BE2C (cell line): ENCODE measurements around the gene HMX1.

ENCODE experiments used
- DNase-seq: peaks from one replicate; pipeline ENCODE4 v3.0.0-alpha.2; 2020
- H3K27me3 ChIP-seq: fragments of 250-450 bp; sonication (Bioruptor Pico); 2 replicates; pipeline ENCODE4 v1.5.1; 2020; ENCODE audit warnings: mild to moderate bottlenecking
- H3K36me3 ChIP-seq: fragments of 250-450 bp; sonication (Bioruptor Pico); 2 replicates; pipeline ENCODE4 v1.5.1; 2020; ENCODE audit warnings: mild to moderate bottlenecking
- H3K4me1 ChIP-seq: fragments of 250-450 bp; sonication (Bioruptor Pico); 2 replicates; pipeline ENCODE4 v1.5.1; 2020
- H3K4me3 ChIP-seq: 2 replicates; pipeline ENCODE4 v1.5.1; 2011; ENCODE audit warnings: low read depth, low read length
- H3K9me3 ChIP-seq: fragments of 250-450 bp; sonication (Bioruptor Pico); 2 replicates; pipeline ENCODE4 v1.5.1; 2020
- TF ChIP-seq, protein P1 (sequence below): IDR thresholded peaks from 2 replicates; pipeline ENCODE4 v1.5.1; 2012; ENCODE audit warnings: mild to moderate bottlenecking, low read depth, low read length

Gene HMX1

GRCh38 chr4:8846046-8846720 is 25.5 kb downstream of the HMX1 start:
- Histone ChIP-seq H3K9me3 (no peaks in the 10 kb centered on the region), H3K4me3 (no peak overlapping the region), H3K36me3 (no peaks in the 10 kb centered on the region; the same call in 1 of the 2 replicates), H3K4me1 (peaks cover 4% of the 10 kb centered on the region; the same call in 1 of the 2 replicates), H3K27me3 (no peaks in the 10 kb centered on the region)
- TF ChIP-seq, protein P1, sequence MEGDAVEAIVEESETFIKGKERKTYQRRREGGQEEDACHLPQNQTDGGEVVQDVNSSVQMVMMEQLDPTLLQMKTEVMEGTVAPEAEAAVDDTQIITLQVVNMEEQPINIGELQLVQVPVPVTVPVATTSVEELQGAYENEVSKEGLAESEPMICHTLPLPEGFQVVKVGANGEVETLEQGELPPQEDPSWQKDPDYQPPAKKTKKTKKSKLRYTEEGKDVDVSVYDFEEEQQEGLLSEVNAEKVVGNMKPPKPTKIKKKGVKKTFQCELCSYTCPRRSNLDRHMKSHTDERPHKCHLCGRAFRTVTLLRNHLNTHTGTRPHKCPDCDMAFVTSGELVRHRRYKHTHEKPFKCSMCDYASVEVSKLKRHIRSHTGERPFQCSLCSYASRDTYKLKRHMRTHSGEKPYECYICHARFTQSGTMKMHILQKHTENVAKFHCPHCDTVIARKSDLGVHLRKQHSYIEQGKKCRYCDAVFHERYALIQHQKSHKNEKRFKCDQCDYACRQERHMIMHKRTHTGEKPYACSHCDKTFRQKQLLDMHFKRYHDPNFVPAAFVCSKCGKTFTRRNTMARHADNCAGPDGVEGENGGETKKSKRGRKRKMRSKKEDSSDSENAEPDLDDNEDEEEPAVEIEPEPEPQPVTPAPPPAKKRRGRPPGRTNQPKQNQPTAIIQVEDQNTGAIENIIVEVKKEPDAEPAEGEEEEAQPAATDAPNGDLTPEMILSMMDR: no peak
- DNase-seq: no peak

DNA sequence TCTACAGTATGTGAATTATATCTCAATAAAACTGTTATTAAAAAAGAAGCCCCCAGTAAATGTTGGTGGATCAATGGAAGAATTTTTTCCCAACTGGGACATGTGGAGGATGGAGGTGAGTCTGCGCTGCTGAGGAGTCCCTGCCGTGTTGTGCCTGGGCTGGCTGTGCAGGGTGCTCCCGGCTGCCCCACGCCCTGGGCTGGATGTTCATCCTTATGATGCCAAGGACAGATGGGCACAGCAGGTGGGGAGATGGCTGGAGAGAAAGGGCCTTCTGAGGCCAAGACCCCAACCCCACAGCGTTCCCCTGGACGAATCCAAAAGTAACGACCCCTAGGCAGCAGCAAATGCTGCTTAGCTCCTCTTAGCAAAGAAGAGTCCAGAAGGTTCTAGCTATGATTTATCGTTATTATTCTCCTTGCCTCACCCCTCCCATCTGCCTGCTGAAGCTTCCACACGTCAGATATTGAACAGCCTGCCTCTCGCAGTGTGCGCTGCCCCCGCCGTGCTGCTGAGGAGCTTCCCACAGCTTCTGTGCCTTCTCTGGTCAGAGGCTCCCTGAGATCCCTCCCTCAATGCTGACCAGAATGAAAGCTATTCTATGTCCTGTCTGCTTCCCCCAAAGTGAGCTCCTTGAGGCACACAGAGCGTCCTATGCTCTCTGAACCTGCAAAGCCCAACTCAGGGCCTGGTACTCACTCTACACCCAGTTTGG is 26.5 kb downstream of the HMX1 start:
- peaks cover 4% of the 10 kb centered on the region; the same call in 1 of the 2 replicates for H3K4me1 ChIP-seq
- no peaks in the 10 kb centered on the region; the same call in 1 of the 2 replicates for H3K36me3 ChIP-seq
- no peak overlapping the region for H3K4me3 ChIP-seq
- no peaks in the 10 kb centered on the region for H3K9me3 ChIP-seq
- no peaks in the 10 kb centered on the region for H3K27me3 ChIP-seq
- TF ChIP-seq, protein P1: no peak
- DNase-seq: no peak

DNA sequence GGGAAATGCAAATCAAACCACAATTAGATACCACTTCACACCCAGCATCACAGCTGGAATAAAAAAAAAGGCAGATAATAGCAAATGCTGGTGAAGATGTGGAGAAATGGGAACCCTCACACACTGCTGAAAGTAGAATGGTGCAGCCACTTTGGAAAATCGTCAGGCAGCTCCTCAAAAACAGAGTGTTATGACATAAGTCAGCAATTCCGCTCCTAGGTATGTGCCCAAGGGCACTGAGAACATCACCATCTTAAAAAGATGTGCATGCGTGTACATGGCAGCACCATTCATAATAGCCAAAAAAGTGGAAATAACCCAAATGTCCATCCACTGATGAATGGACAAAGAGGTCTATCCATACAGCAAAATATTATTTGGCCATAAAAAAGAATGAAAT is 28.0 kb downstream of the HMX1 start:
- Histone ChIP-seq H3K4me3 (no peak overlapping the region), H3K9me3 (no peaks in the 10 kb centered on the region), H3K27me3 (no peaks in the 10 kb centered on the region), H3K36me3 (no peaks in the 10 kb centered on the region; the same call in 1 of the 2 replicates), H3K4me1 (peaks cover 12% of the 10 kb centered on the region)
- DNase-seq: no peak
- TF ChIP-seq, protein P1: no peak

- H3K36me3 ChIP-seq: no peaks in the 10 kb centered on the region
- no peaks in the 10 kb centered on the region for H3K27me3 ChIP-seq
- no peak overlapping the region for H3K4me3 ChIP-seq
- DNase-seq: no peak
- H3K9me3 ChIP-seq: no peaks in the 10 kb centered on the region
- peaks cover 8% of the 10 kb centered on the region for H3K4me1 ChIP-seq
- TF ChIP-seq, protein P1: no peak
These were observed 29.0 kb downstream of the HMX1 start for GRCh38 chr4:8842614-8843013.

DNA sequence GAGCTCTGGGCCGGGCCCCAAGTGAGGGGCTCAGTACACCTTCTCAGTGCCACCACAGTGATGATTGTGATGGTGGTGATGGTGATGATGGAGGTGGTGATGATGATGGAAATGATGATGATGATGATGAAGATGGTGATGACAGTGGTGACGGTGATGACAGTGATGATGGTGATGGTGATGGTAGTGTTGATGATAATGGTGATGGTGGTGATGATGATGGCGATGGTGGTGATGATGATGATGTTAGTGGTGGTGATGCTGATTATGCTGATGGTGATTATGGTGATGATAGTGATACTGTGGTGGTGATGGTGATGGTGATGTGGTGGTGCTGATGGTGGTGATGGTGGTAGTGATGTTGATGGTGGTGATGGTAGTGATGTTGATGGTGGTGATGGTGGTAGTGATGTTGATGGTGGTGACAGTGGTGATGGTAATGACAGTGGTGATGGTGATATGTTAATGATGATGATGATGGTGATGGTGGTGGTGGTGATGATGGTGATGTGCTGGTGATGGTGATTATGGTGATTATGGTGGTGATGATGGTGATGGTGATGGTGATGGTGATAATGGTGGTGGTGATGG is 29.9 kb downstream of the HMX1 start:
- no peaks in the 10 kb centered on the region for H3K9me3 ChIP-seq
- peaks cover 8% of the 10 kb centered on the region for H3K4me1 ChIP-seq
- DNase-seq: no peak
- H3K27me3 ChIP-seq: no peaks in the 10 kb centered on the region
- H3K4me3 ChIP-seq: no peak overlapping the region
- H3K36me3 ChIP-seq: no peaks in the 10 kb centered on the region
- TF ChIP-seq, protein P1: no peak
